Smooth muscle cell (in vitro differentiated cells): ENCODE results near the gene PPP1R1A. TPM values are rescaled to one million over a fixed set of nuclear protein-coding genes. Genes with fewer than 3 reads are reported as not detected.

Experiments used
- DNase-seq: peaks from one replicate; lab custom pipeline; 2025; ENCODE audit not compliant: unreplicated experiment; lab: John Stamatoyannopoulos, UW
- H2AFZ ChIP-seq: fragments of 200-600 bp; sonication (generic); 2 replicates; pipeline ENCODE4 v1.6.0; 2016; ENCODE audit warnings: antibody characterized with exemption, low read depth, mild to moderate bottlenecking
- H3F3A ChIP-seq: fragments of 200-600 bp; sonication (generic); 2 replicates; pipeline ENCODE4 v1.6.0; 2017; ENCODE audit warnings: antibody characterized with exemption, low read depth
- H3K27ac ChIP-seq: fragments of 200-600 bp; sonication (generic); 2 replicates; pipeline ENCODE4 v1.5.1; 2016; ENCODE audit warnings: low read depth, mild to moderate bottlenecking
- H3K27me3 ChIP-seq: fragments of 200-600 bp; sonication (generic); 2 replicates; pipeline ENCODE4 v1.6.1; 2016; ENCODE audit warnings: low read depth, mild to moderate bottlenecking
- H3K36me3 ChIP-seq: fragments of 200-600 bp; sonication (generic); 2 replicates; pipeline ENCODE4 v1.5.1; 2016; ENCODE audit warnings: low read depth
- H3K4me1 ChIP-seq: fragments of 200-600 bp; sonication (generic); 2 replicates; pipeline ENCODE4 v1.5.1; 2016; ENCODE audit warnings: low read depth
- H3K4me2 ChIP-seq: fragments of 200-600 bp; sonication (generic); 2 replicates; pipeline ENCODE4 v1.6.0; 2016; ENCODE audit warnings: mild to moderate bottlenecking
- H3K4me3 ChIP-seq: fragments of 200-600 bp; sonication (generic); 2 replicates; pipeline ENCODE4 v1.5.1; 2016; ENCODE audit warnings: mild to moderate bottlenecking
- H3K79me2 ChIP-seq: fragments of 200-600 bp; sonication (generic); 2 replicates; pipeline ENCODE4 v1.6.0; 2016; ENCODE audit warnings: low read depth, mild to moderate bottlenecking
- H3K9ac ChIP-seq: fragments of 200-600 bp; sonication (generic); 2 replicates; pipeline ENCODE4 v1.6.0; 2016; ENCODE audit warnings: low read depth
- H3K9me3 ChIP-seq: fragments of 200-600 bp; sonication (generic); replicated peaks from 2 replicates; pipeline ENCODE4 v1.5.1; 2016; ENCODE audit warnings: low read depth
- H4K20me1 ChIP-seq: fragments of 200-600 bp; sonication (generic); 2 replicates; pipeline ENCODE4 v1.6.0; 2016; ENCODE audit warnings: low read depth
- WGBS: methylation state at CpG from one replicate; pipeline ENCODE4 v1.1.7; 2016; ENCODE audit warnings: low lambda C conversion rate; 5-methylcytosine and 5-hydroxymethylcytosine counted together
- polyA plus RNA-seq: library from polyadenylated mRNA; unstranded; fragments of >200 nt; fragmentation: Nextera tagmentation; extraction: Ambion mirVana; gene quantifications from 2 replicates; pipeline ENCODE4 v1.2.1, GENCODE V29; 2016
- total RNA-seq: library from RNA; depleted of rRNA; stranded (reverse); fragments of >200 nt; gene quantifications from 2 replicates; pipeline ENCODE4 v1.2.3, GENCODE V29; 2014
- TF ChIP-seq, protein P1 (sequence below): fragments of 200-600 bp; sonication (generic); IDR thresholded peaks from 2 replicates; pipeline ENCODE4 v1.5.1; 2017; ENCODE audit warnings: borderline replicate concordance, mild to moderate bottlenecking, antibody characterized with exemption; ENCODE audit not compliant: insufficient read depth, poor library complexity, severe bottlenecking

Gene PPP1R1A
- total and polyA plus RNA-seq, 2 experiments from 2014 or later: 0.31 TPM; not detected in 1

DNA sequence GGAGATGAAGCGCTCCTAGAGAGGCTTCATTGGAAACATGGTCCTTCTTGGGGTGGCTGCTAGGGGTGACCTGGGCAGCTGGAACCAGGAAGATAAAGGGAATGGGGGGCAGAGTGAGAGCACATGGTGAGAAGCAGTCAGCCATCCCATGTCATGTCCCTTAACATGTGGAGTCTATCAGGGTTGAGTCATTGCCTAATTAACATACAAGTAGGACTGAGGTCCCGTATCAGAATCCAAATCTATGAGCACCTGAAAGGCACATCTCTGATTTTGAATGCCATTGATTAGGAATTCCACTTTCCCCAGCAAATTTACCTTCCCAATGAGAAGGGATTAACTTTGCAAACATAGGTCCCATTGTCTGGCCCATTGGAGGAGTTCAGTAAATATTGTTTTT, 20.3 kb upstream of the PPP1R1A start:
- no peak for DNase-seq
- Histone ChIP-seq H3K4me2 (no peak overlapping the region), H3K4me1 (no peaks in the 10 kb centered on the region), H3K79me2 (no peaks in the 10 kb centered on the region), H3K27ac (no peak overlapping the region), H3K4me3 (no peak overlapping the region), H3K36me3 (no peaks in the 10 kb centered on the region), H2AFZ (no peak overlapping the region), H3K27me3 (peaks cover 6% of the 10 kb centered on the region), H4K20me1 (no peaks in the 10 kb centered on the region), H3K9me3 (no peaks in the 10 kb centered on the region), H3F3A (no peaks in the 10 kb centered on the region), H3K9ac (no peak overlapping the region)
- 94% methylated on average over 2 of the region's 2 CpGs for WGBS
- TF ChIP-seq, protein P1, sequence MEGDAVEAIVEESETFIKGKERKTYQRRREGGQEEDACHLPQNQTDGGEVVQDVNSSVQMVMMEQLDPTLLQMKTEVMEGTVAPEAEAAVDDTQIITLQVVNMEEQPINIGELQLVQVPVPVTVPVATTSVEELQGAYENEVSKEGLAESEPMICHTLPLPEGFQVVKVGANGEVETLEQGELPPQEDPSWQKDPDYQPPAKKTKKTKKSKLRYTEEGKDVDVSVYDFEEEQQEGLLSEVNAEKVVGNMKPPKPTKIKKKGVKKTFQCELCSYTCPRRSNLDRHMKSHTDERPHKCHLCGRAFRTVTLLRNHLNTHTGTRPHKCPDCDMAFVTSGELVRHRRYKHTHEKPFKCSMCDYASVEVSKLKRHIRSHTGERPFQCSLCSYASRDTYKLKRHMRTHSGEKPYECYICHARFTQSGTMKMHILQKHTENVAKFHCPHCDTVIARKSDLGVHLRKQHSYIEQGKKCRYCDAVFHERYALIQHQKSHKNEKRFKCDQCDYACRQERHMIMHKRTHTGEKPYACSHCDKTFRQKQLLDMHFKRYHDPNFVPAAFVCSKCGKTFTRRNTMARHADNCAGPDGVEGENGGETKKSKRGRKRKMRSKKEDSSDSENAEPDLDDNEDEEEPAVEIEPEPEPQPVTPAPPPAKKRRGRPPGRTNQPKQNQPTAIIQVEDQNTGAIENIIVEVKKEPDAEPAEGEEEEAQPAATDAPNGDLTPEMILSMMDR: no peak

GRCh38 chr12:54608156-54608555, 19.7 kb upstream of the PPP1R1A start:
- DNase-seq: no peak
- H3K9me3 ChIP-seq: no peaks in the 10 kb centered on the region
- no peaks in the 10 kb centered on the region for H3F3A ChIP-seq
- H3K4me1 ChIP-seq: no peaks in the 10 kb centered on the region
- WGBS: 75% methylated on average over 6 of the region's 6 CpGs
- peaks cover 6% of the 10 kb centered on the region for H3K27me3 ChIP-seq
- no peak overlapping the region for H3K4me2 ChIP-seq
- no peak overlapping the region for H3K27ac ChIP-seq
- no peaks in the 10 kb centered on the region for H4K20me1 ChIP-seq
- no peak overlapping the region for H2AFZ ChIP-seq
- no peaks in the 10 kb centered on the region for H3K79me2 ChIP-seq
- no peak overlapping the region for H3K4me3 ChIP-seq
- H3K36me3 ChIP-seq: no peaks in the 10 kb centered on the region
- no peak overlapping the region for H3K9ac ChIP-seq
- TF ChIP-seq, protein P1: no peak

DNA sequence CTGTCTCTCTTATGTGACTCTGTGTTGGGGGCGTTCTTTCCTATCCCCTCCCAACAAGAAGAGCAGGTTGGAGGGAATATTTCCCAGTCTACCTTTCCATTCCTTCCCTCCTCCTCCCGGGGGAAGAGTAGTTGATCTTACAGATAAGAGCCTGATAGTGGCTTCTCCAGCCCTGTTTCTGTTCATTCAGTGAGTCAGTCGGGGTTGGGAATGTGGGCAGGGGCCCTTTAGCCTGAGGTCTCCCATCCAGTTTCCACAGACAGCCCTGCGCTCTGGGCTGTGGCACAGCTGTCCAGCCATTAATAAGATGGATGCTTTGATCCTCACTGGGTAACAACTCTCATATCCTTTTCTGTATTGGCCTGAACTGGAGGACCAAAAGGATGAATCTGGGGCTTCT, 18.1 kb upstream of the PPP1R1A start:
- Histone ChIP-seq H3K9ac (no peak overlapping the region), H3F3A (no peaks in the 10 kb centered on the region), H3K4me2 (no peak overlapping the region), H3K9me3 (no peaks in the 10 kb centered on the region), H3K27me3 (peaks cover 6% of the 10 kb centered on the region), H3K27ac (no peak overlapping the region), H3K36me3 (no peaks in the 10 kb centered on the region), H3K4me1 (no peaks in the 10 kb centered on the region), H4K20me1 (no peaks in the 10 kb centered on the region), H3K79me2 (no peaks in the 10 kb centered on the region), H3K4me3 (no peak overlapping the region), H2AFZ (no peak overlapping the region)
- 46% methylated on average over 4 of the region's 4 CpGs for WGBS
- TF ChIP-seq, protein P1: no peak
- no peak for DNase-seq

GRCh38 chr12:54605138-54605970, 16.9 kb upstream of the PPP1R1A start:
- Histone ChIP-seq H4K20me1 (no peaks in the 10 kb centered on the region), H2AFZ (no peak overlapping the region), H3K4me2 (no peak overlapping the region), H3K36me3 (no peaks in the 10 kb centered on the region), H3K9me3 (no peaks in the 10 kb centered on the region), H3K4me1 (no peaks in the 10 kb centered on the region), H3K27me3 (peaks cover 10% of the 10 kb centered on the region), H3K27ac (no peak overlapping the region), H3K79me2 (no peaks in the 10 kb centered on the region), H3K4me3 (no peak overlapping the region), H3F3A (no peaks in the 10 kb centered on the region), H3K9ac (no peak overlapping the region)
- WGBS: 95% methylated on average over 5 of the region's 6 CpGs
- TF ChIP-seq, protein P1: no peak
- no peak for DNase-seq
